Urinary bladder (tissue), 4 donors: ENCODE measurements around the gene TSTD2. TPM values are rescaled to one million over a fixed set of nuclear protein-coding genes. Genes with fewer than 3 reads are reported as not detected.
"Not testable (repeated sequence)": the region's sequence is repeated elsewhere in the genome, so short reads cannot be mapped to it uniquely, and the experiment has no call there.

Experiments
- DNase-seq: peaks from one replicate; pipeline ENCODE4 v3.0.0-alpha.2; 2015; ENCODE audit errors: extremely low spot score
- H3K27ac ChIP-seq: one replicate; pipeline ENCODE4 v1.5.1; 2013; ENCODE audit warnings: low read depth, mild to moderate bottlenecking, moderate library complexity
- H3K36me3 ChIP-seq: one replicate; pipeline ENCODE4 v1.6.1; 2013; ENCODE audit warnings: mild to moderate bottlenecking, moderate library complexity; ENCODE audit not compliant: insufficient read depth
- H3K4me1 ChIP-seq: one replicate; pipeline ENCODE4 v1.6.1; 2013; ENCODE audit warnings: mild to moderate bottlenecking, moderate library complexity; ENCODE audit not compliant: insufficient read depth
- H3K4me3 ChIP-seq: one replicate; pipeline ENCODE4 v1.5.1; 2013; ENCODE audit warnings: low read depth, low read length
- WGBS: extraction: QIAGEN DNeasy Blood & Tissue Kit; methylation state at CpG from one replicate; pipeline ENCODE4 v1.1.7; 2013; 5-methylcytosine and 5-hydroxymethylcytosine counted together
- polyA plus RNA-seq: library from polyadenylated mRNA; stranded (reverse); fragments of 200-250 nt; gene quantifications from one replicate; pipeline ENCODE4 v1.2.3, GENCODE V29; 2013
- total RNA-seq: library from RNA; depleted of rRNA; stranded (reverse); fragments of >200 nt; gene quantifications from one replicate; pipeline ENCODE4 v1.2.3, GENCODE V29; 2014
- donor health status: healthy with polysubstance abuse.
- donor health status: healthy.

The TSTD2 gene
- total and polyA plus RNA-seq, 2 donors: 14.8 to 23.5 TPM

- Histone ChIP-seq H3K27ac (no peak overlapping the region), H3K4me3 (no peak overlapping the region), H3K4me1 (no peaks in the 10 kb centered on the region), H3K36me3 (no peaks in the 10 kb centered on the region)
- WGBS: 86% methylated on average over 4 of the region's 4 CpGs
- no peak for DNase-seq
These were observed 39.2 kb downstream of the TSTD2 start for GRCh38 chr9:97593960-97594359.

GRCh38 chr9:97592126-97592525 lies 41.0 kb downstream of the TSTD2 start:
- no peak for DNase-seq
- Histone ChIP-seq H3K27ac (no peak overlapping the region), H3K4me1 (no peaks in the 10 kb centered on the region), H3K36me3 (no peaks in the 10 kb centered on the region), H3K4me3 (no peak overlapping the region)
- 90% methylated on average over 1 of the region's 1 CpG for WGBS

GRCh38 chr9:97591535-97591934 lies 41.6 kb downstream of the TSTD2 start:
- no peak overlapping the region for H3K27ac ChIP-seq
- H3K4me1 ChIP-seq: no peaks in the 10 kb centered on the region
- DNase-seq: no peak
- no peaks in the 10 kb centered on the region for H3K36me3 ChIP-seq
- WGBS: 87% methylated on average over 6 of the region's 6 CpGs
- H3K4me3 ChIP-seq: no peak overlapping the region

GRCh38 chr9:97586909-97587308 lies 46.3 kb downstream of the TSTD2 start:
- not testable (repeated sequence) for H3K27ac ChIP-seq, H3K36me3 ChIP-seq, H3K4me1 ChIP-seq, H3K4me3 ChIP-seq, DNase-seq
- WGBS: 94% methylated on average over 7 of the region's 7 CpGs

GRCh38 chr9:97584778-97585177 lies 48.4 kb downstream of the TSTD2 start:
- H3K4me1 ChIP-seq, H3K4me3 ChIP-seq, H3K27ac ChIP-seq, H3K36me3 ChIP-seq, DNase-seq: not testable (repeated sequence)
- no CpG with 5 or more reads among the region's 2 CpGs for WGBS

DNA sequence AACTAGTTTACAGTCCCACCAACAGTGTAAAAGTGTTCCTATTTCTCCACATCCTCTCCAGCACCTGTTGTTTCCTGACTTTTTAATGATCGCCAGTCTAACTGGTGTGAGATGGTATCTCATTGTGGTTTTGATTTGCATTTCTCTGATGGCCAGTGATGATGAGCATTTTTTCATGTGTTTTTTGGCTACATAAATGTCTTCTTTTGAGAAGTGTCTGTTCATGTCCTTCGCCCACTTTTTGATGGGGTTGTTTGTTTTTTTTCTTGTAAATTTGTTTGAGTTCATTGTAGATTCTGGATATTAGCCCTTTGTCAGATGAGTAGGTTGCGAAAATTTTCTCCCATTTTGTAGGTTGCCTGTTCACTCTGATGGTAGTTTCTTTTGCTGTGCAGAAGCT lies 51.6 kb downstream of the TSTD2 start:
- WGBS: 75% methylated on average over 1 of the region's 3 CpGs
- DNase-seq, H3K4me3 ChIP-seq, H3K27ac ChIP-seq, H3K4me1 ChIP-seq, H3K36me3 ChIP-seq: not testable (repeated sequence)

GRCh38 chr9:97579914-97580313 lies 53.3 kb downstream of the TSTD2 start:
- DNase-seq: no peak

GRCh38 chr9:97578846-97579245 lies 54.3 kb downstream of the TSTD2 start:
- no peak overlapping the region for H3K4me3 ChIP-seq
- no peak for DNase-seq
- H3K36me3 ChIP-seq: no peaks in the 10 kb centered on the region
- 79% methylated on average over 5 of the region's 5 CpGs for WGBS
- no peaks in the 10 kb centered on the region for H3K4me1 ChIP-seq
- H3K27ac ChIP-seq: no peak overlapping the region

More at GRCh38 chr9:97579914-97580313, 53.3 kb downstream of the TSTD2 start:
- 55% methylated on average over 2 of the region's 2 CpGs for WGBS
- H3K4me3 ChIP-seq: no peak overlapping the region
- no peak overlapping the region for H3K27ac ChIP-seq
- no peaks in the 10 kb centered on the region for H3K36me3 ChIP-seq
- H3K4me1 ChIP-seq: no peaks in the 10 kb centered on the region

GRCh38 chr9:97577051-97577450 lies 56.1 kb downstream of the TSTD2 start:
- Histone ChIP-seq H3K4me1 (no peaks in the 10 kb centered on the region), H3K4me3 (no peak overlapping the region), H3K27ac (no peak overlapping the region), H3K36me3 (no peaks in the 10 kb centered on the region)
- 82% methylated on average over 5 of the region's 5 CpGs for WGBS
- DNase-seq: no peak

DNA sequence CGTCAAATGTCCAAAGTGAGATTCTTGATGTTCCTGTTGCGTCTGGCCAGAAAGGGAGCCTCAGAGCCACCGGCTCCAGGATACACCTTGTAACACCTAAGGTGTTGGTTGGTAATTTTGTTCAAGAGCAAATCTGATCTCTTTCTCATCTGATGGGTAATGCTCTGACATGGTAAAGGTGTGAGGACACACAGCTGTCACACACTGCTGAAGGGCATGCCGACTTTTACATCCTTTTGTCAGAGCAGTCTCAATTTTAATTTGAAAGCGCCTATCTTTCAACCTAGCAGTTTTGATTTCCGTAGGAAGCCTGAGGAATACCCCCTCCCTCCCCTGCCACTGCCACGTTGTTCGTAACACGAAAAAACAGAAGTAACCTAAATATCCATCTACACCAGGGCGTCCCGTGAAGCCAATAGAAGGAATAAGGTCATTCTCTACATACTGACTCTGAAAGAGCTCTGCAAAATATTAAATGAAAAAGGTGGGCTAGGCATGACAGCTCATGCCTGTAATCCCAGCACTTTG lies 57.4 kb downstream of the TSTD2 start:
- no peaks in the 10 kb centered on the region for H3K4me1 ChIP-seq
- no peaks in the 10 kb centered on the region for H3K36me3 ChIP-seq
- no peak overlapping the region for H3K4me3 ChIP-seq
- no peak overlapping the region for H3K27ac ChIP-seq
- 84% methylated on average over 11 of the region's 11 CpGs for WGBS
- no peak for DNase-seq

- not testable (repeated sequence) for H3K27ac ChIP-seq, H3K4me1 ChIP-seq, H3K36me3 ChIP-seq, H3K4me3 ChIP-seq, DNase-seq
- 79% methylated on average over 21 of the region's 21 CpGs for WGBS
These were observed 58.1 kb downstream of the TSTD2 start for GRCh38 chr9:97574921-97575672.

- H3K4me3 ChIP-seq, DNase-seq, H3K36me3 ChIP-seq, H3K27ac ChIP-seq, H3K4me1 ChIP-seq: not testable (repeated sequence)
- WGBS: 97% methylated on average over 47 of the region's 47 CpGs
These were observed 59.0 kb downstream of the TSTD2 start for GRCh38 chr9:97574101-97574571.

DNA sequence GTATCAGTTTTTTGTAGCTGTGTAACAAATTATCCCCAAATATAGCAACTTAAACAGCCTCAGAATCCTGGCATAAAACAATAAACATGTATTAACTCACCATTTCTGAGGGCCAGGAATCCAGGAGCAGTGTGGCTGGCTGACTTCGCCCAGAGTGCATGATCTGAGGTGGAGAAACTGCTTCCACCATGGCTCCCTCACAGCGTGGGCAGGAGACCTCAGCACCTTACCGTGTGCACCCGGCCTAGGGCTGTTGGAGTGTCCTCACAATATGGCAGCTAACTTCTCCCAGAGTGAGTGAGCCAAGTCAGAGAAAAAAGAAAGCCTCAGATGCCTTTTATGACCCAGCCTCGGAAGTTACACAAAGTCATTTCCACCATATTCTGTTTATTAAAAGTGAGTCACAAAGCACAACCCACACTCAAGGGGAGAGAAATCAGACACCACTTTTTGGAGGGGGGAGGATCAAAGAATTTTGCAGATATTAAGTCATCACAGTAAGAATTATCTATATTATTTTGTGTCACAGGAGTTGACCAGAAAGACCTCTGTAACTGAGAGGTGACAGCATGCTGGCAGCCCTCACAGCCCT lies 59.6 kb downstream of the TSTD2 start:
- Histone ChIP-seq H3K36me3 (peaks cover 2% of the 10 kb centered on the region), H3K4me1 (no peaks in the 10 kb centered on the region), H3K27ac (no peak overlapping the region), H3K4me3 (no peak overlapping the region)
- 89% methylated on average over 5 of the region's 5 CpGs for WGBS
- DNase-seq: no peak

DNA sequence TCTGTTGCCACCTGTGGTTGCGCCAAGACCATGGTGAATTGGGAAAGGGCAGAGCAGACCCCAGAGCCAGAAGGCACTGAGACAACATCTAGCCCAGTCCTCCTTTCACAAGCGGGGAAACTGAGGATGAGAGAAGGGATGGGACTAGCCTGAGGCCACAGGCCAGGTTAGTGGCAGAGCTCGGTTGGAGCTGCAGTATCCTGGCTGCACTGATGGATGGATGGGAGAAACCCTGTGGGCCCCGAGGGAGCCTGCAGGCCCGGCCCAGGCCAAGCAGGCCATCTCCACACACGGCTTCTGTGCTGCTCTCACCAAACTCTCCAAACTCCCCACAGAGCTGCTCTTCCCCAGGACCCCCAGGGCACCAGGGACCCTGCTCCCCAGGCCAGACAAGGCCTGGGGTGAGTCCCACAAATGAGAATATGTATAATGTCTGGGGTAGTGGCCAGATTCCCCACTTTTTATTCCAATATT lies 60.2 kb downstream of the TSTD2 start:
- Histone ChIP-seq H3K36me3 (peaks cover 2% of the 10 kb centered on the region), H3K4me3 (no peak overlapping the region), H3K4me1 (no peaks in the 10 kb centered on the region), H3K27ac (no peak overlapping the region)
- WGBS: 92% methylated on average over 6 of the region's 6 CpGs
- DNase-seq: no peak
